Stomach smooth muscle (tissue), 2 donors: ENCODE data around the gene ARID1B.
A peak's percentile ranks its signal among the peaks of the same experiment; 100 is the strongest.

Experiments
- H3K27ac ChIP-seq: one replicate; pipeline ENCODE4 v1.7.0; 2013; ENCODE audit warnings: mild to moderate bottlenecking, low read length, inconsistent platforms
- H3K27me3 ChIP-seq, 2 donors: one replicate each; pipeline ENCODE4 v1.7.0; 2013; ENCODE audit warnings: low read length in 2 of 2; ENCODE audit not compliant: insufficient read depth in 2 of 2, control insufficient read depth in 1 of 2
- H3K36me3 ChIP-seq, 2 donors: one replicate each; pipeline ENCODE4 v1.7.0; 2013; ENCODE audit warnings: low read length in 2 of 2; ENCODE audit not compliant: control insufficient read depth in 2 of 2, insufficient read depth in 2 of 2
- H3K4me1 ChIP-seq: one replicate; pipeline ENCODE4 v1.7.0; 2013; ENCODE audit warnings: low read length; ENCODE audit not compliant: control insufficient read depth, insufficient read depth
- H3K4me3 ChIP-seq, 2 donors: one replicate each; pipeline ENCODE4 v1.7.0; 2013; ENCODE audit warnings: low read length in 2 of 2
- H3K9ac ChIP-seq, 2 donors: one replicate each; pipeline ENCODE4 v1.7.0; 2013; ENCODE audit warnings: low read length in 2 of 2, mild to moderate bottlenecking in 1 of 2
- H3K9me3 ChIP-seq, 2 donors: one replicate each; pipeline ENCODE4 v1.7.0; 2013; ENCODE audit warnings: low read length in 2 of 2; ENCODE audit not compliant: control insufficient read depth in 2 of 2
- donor health status: healthy.
- donor health status: Pancreatic carcinoma.

The ARID1B gene

DNA sequence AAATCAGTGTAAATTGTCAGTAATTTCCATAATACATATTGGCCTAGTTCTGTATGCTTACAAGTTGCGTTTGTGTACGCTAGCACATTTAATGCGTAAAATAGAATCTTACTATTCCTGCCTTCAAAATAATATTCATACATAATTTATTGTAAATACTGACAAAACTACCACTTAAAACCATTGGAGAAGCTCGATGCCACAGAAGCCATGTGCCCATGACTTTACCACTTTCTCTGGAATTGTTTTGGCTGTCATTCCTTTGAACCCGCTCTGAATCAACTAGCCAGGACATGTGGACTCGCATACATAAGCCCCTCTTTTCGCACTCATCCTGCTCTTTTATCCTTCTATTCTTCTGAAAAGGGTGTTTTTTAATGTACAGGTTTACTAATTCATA lies 394.6 kb downstream of the ARID1B start:
- no peaks in the 10 kb centered on the region for H3K9me3 ChIP-seq
- no peak overlapping the region for H3K9ac ChIP-seq
- H3K27me3 ChIP-seq = no peaks in the 10 kb centered on the region
- no peak overlapping the region for H3K4me3 ChIP-seq
- H3K4me1 ChIP-seq = peaks cover 22% of the 10 kb centered on the region
- peaks cover 9 to 19% of the 10 kb centered on the region in 2 donors for H3K36me3 ChIP-seq
- no peak overlapping the region for H3K27ac ChIP-seq

GRCh38 chr6:157172231-157172701 lies 395.1 kb downstream of the ARID1B start:
- Histone ChIP-seq H3K27me3 (no peaks in the 10 kb centered on the region), H3K4me1 (peaks cover 22% of the 10 kb centered on the region), H3K9me3 (no peaks in the 10 kb centered on the region), H3K27ac (no peak overlapping the region), H3K36me3 (peaks cover 7 to 16% of the 10 kb centered on the region in 2 donors), H3K4me3 (no peak overlapping the region), H3K9ac (no peak overlapping the region)

DNA sequence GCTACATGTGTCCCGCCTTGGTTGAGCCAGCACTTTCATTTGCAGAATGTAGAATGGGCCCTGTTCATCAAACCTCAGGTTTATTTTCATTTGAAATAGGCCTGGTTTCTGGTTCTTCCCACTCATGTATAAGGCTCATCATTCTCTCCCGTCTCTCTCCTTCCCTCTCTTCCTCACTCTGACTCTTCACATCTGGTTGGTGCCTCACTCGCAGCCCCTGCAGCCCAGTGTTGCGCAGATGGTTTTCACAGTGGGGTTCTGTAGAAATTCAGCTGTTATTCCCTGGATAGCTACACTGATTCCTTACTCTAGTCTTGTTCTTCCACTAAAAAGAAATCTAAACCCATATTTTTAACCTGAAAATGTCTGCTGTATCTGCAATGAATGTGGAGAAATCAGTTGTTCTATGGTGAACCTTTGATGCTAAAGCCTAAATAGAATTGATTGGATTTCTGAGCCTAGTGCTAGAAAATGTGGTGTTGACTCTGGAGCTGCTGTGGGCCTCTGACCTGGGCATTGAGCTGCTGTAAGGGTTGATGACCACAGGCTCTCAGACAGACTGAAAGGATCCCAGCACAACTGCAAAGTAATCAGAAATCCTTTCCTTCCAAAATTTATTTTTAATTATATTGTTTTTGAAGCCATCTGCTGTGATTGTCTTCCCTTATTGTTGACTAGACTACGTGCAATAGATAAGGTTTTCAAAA lies 395.8 kb downstream of the ARID1B start:
- Histone ChIP-seq H3K4me3 (no peak overlapping the region), H3K9ac (no peak overlapping the region), H3K27ac (no peak overlapping the region), H3K36me3 (peaks cover 0 to 15% of the 10 kb centered on the region in 2 donors), H3K27me3 (no peaks in the 10 kb centered on the region), H3K4me1 (peaks cover 22% of the 10 kb centered on the region), H3K9me3 (no peaks in the 10 kb centered on the region)

GRCh38 chr6:157173776-157174175 lies 396.6 kb downstream of the ARID1B start:
- no peaks in the 10 kb centered on the region for H3K9me3 ChIP-seq

GRCh38 chr6:157174731-157175130 lies 397.6 kb downstream of the ARID1B start:
- Histone ChIP-seq H3K27ac (no peak overlapping the region), H3K4me1 (peaks cover 15% of the 10 kb centered on the region), H3K9ac (no peak overlapping the region), H3K4me3 (no peak overlapping the region), H3K27me3 (no peaks in the 10 kb centered on the region), H3K36me3 (peaks cover 0 to 13% of the 10 kb centered on the region in 2 donors), H3K9me3 (no peaks in the 10 kb centered on the region)

More at GRCh38 chr6:157173776-157174175, 396.6 kb downstream of the ARID1B start:
- Histone ChIP-seq H3K9ac (no peak overlapping the region), H3K27ac (no peak overlapping the region), H3K4me3 (no peak overlapping the region), H3K27me3 (no peaks in the 10 kb centered on the region), H3K4me1 (peaks cover 21% of the 10 kb centered on the region), H3K36me3 (peaks cover 0 to 13% of the 10 kb centered on the region in 2 donors)

DNA sequence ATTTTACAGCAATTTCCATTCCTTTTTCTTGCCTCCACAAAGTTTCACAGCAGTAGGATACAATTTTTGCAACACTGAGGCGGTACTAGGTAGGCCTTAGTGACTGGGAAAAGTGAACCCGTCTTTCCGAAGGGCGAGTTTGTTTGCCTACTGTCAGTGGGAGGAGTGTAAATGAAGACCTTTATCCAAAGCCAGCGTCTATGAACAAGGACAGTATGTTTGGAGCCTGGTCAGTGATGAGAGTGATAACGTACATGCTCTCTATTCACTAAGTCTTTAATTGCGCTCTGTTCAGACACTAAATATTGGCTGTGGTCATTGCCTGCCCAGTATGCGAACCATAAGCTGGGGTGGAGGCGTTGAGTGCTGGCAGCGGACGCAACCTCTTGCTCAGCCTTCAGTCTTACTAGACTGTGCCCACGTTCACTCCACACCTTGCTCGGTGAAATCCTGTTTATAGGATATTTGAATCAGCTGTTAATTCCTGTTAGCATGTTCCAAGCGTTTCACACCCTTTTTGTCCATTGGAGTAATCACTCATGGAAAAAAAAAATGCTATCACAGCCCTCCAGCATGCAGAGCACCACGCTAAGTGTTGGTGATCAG lies 400.7 kb downstream of the ARID1B start:
- Histone ChIP-seq H3K27ac (no peak overlapping the region), H3K4me1 (peaks cover under 1% of the 10 kb centered on the region), H3K36me3 (peaks cover 4 to 26% of the 10 kb centered on the region in 2 donors), H3K9me3 (no peaks in the 10 kb centered on the region), H3K9ac (no peak overlapping the region), H3K27me3 (no peaks in the 10 kb centered on the region), H3K4me3 (no peak overlapping the region)

- no peaks in the 10 kb centered on the region for H3K27me3 ChIP-seq
- H3K36me3 ChIP-seq = peaks cover 12 to 36% of the 10 kb centered on the region in 2 donors
- H3K9ac ChIP-seq = no peak overlapping the region
- H3K4me1 ChIP-seq = peaks cover 9% of the 10 kb centered on the region
- no peaks in the 10 kb centered on the region for H3K9me3 ChIP-seq
- no peak overlapping the region for H3K27ac ChIP-seq
- no peak overlapping the region for H3K4me3 ChIP-seq
Observed at GRCh38 chr6:157181649-157182048, 404.5 kb downstream of the ARID1B start.

GRCh38 chr6:157182503-157183264 lies 405.5 kb downstream of the ARID1B start:
- no peaks in the 10 kb centered on the region for H3K9me3 ChIP-seq
- no peak overlapping the region for H3K9ac ChIP-seq
- H3K27me3 ChIP-seq = no peaks in the 10 kb centered on the region
- no peak overlapping the region for H3K4me3 ChIP-seq
- H3K27ac ChIP-seq = no peak overlapping the region
- H3K4me1 ChIP-seq = peaks cover 17% of the 10 kb centered on the region
- peaks cover 12 to 36% of the 10 kb centered on the region in 2 donors for H3K36me3 ChIP-seq

DNA sequence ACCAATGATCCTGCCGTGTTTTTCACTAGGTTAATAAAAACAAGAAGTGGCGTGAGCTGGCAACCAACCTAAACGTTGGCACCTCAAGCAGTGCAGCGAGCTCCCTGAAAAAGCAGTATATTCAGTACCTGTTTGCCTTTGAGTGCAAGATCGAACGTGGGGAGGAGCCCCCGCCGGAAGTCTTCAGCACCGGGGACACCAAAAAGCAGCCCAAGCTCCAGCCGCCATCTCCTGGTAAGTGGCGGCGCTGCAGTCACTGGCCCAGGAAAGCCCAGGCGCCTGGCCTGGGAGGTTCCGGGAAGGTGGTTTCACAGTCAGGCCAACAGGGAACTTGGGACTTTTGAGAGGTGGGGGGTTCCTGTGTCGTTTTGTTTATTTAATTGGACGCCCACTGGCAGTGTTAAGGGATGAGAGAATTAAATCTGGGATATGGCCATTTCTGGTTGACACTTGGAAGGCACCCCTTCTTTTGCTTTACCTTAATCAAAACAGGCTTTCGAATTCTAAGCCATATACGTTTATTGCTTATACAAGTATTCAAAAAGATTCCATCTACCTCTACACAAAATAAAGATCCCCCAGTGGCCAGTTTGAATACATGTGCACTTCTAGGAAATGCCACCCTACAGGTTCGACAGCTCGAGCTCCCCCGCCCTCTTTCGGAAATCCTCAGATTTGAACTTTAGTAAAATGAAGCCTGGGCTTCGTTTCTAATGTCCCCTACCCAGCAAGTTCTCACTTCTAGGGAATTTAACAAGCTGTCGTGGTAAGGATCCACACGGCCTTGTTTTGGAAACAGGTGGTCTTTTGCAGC lies 407.2 kb downstream of the ARID1B start:
- no peaks in the 10 kb centered on the region for H3K27me3 ChIP-seq
- H3K4me3 ChIP-seq = peak overlapping the region in 1 of 2 donors; percentile 29
- no peak overlapping the region for H3K9ac ChIP-seq
- peaks cover 12 to 31% of the 10 kb centered on the region in 2 donors for H3K36me3 ChIP-seq
- H3K4me1 ChIP-seq = peaks cover 17% of the 10 kb centered on the region
- no peaks in the 10 kb centered on the region for H3K9me3 ChIP-seq
- H3K27ac ChIP-seq = no peak overlapping the region

DNA sequence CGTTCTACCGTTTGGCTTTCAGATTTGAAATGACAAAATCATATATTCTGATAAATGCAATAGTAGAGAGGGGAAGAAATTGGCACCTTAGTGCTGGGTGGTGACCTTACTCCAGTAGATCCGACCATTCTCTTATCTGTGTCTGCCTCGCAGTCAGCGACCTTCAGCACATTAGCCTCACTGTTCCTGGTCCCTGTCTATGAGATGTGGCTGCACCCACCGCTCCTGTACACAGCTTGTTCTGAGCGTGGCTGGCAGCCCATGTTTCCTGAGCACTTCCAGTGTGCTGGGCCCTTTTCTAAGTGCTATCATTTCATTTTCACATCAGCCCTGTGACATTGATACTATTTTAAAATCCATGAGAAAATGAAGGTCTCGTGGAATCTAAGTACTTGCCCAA lies 408.0 kb downstream of the ARID1B start:
- Histone ChIP-seq H3K27ac (no peak overlapping the region), H3K4me3 (no peak overlapping the region), H3K9ac (no peak overlapping the region), H3K4me1 (peaks cover 17% of the 10 kb centered on the region), H3K36me3 (peaks cover 16 to 37% of the 10 kb centered on the region in 2 donors), H3K27me3 (no peaks in the 10 kb centered on the region), H3K9me3 (no peaks in the 10 kb centered on the region)
